SU-DHL-6 (cell line): ENCODE measurements around the gene TIMP3.

Source experiments
- H2AFZ ChIP-seq: fragments of 200-600 bp; sonication (generic); 2 replicates; pipeline ENCODE4 v1.6.1; 2014; ENCODE audit warnings: low read depth, mild to moderate bottlenecking, moderate library complexity, mixed read lengths, antibody characterized with exemption, low read length; ENCODE audit not compliant: severe bottlenecking
- H3F3A ChIP-seq: fragments of 200-600 bp; shearing (Covaris generic); 2 replicates; pipeline ENCODE4 v1.6.0; 2016; ENCODE audit warnings: antibody characterized with exemption, mild to moderate bottlenecking; ENCODE audit not compliant: insufficient read depth
- H3K27ac ChIP-seq: fragments of 200-600 bp; sonication (generic); 2 replicates; pipeline ENCODE4 v1.5.1; 2016; ENCODE audit warnings: low read depth, mild to moderate bottlenecking, low read length, moderate library complexity, mixed read lengths
- H3K27me3 ChIP-seq: fragments of 200-600 bp; sonication (generic), shearing (Covaris generic); 2 replicates; pipeline ENCODE4 v1.6.0; 2014; ENCODE audit warnings: mild to moderate bottlenecking, low read length
- H3K36me3 ChIP-seq: fragments of 200-600 bp; sonication (generic); 2 replicates; pipeline ENCODE4 v1.6.1; 2014; ENCODE audit warnings: mild to moderate bottlenecking, low read length, mixed read lengths
- H3K4me2 ChIP-seq: fragments of 300-600, 200-600 bp; shearing (Covaris generic), sonication (generic); 2 replicates; pipeline ENCODE4 v1.6.0; 2014; ENCODE audit warnings: low read length, low read depth, mild to moderate bottlenecking; ENCODE audit not compliant: poor library complexity, severe bottlenecking
- H3K4me3 ChIP-seq: fragments of 200-600 bp; sonication (generic); 2 replicates; pipeline ENCODE4 v1.5.1; 2014; ENCODE audit warnings: antibody characterized with exemption, low read length, mild to moderate bottlenecking, mixed read lengths; ENCODE audit not compliant: insufficient read depth, poor library complexity, severe bottlenecking
- H3K79me2 ChIP-seq: fragments of 200-600 bp; sonication (generic); 2 replicates; pipeline ENCODE4 v1.6.1; 2014; ENCODE audit warnings: mild to moderate bottlenecking, low read length, moderate library complexity; ENCODE audit not compliant: insufficient read depth
- H3K9ac ChIP-seq: fragments of 200-600 bp; sonication (generic); 2 replicates; pipeline ENCODE4 v1.7.0; 2014; ENCODE audit warnings: mild to moderate bottlenecking, low read length
- H3K9me2 ChIP-seq: fragments of 200-600 bp; sonication (generic); replicated peaks from 2 replicates; pipeline ENCODE4 v1.6.1; 2014; ENCODE audit warnings: low read length; ENCODE audit not compliant: insufficient read depth
- H3K9me3 ChIP-seq: fragments of 200-600 bp; sonication (generic); 2 replicates; pipeline ENCODE4 v1.6.1; 2014; ENCODE audit warnings: low read length, mixed read lengths; ENCODE audit not compliant: insufficient read depth
- H4K20me1 ChIP-seq: fragments of 200-600 bp; sonication (generic); 2 replicates; pipeline ENCODE4 v1.6.1; 2014; ENCODE audit warnings: low read depth, mild to moderate bottlenecking, antibody characterized with exemption, low read length, moderate library complexity, mixed read lengths
- EZH2phosphoT487 ChIP-seq: fragments of 200-600 bp; sonication (generic), shearing (Covaris generic); conservative IDR thresholded peaks from 2 replicates; pipeline ENCODE4 v1.6.1; 2018; ENCODE audit warnings: mild to moderate bottlenecking, antibody characterized with exemption, low read length, moderate library complexity, mixed read lengths
- TF ChIP-seq, protein P1 (sequence below): fragments of 200-600 bp; sonication (generic); IDR thresholded peaks from one replicate; pipeline ENCODE4 v1.5.1; 2017; ENCODE audit warnings: antibody characterized with exemption, mild to moderate bottlenecking, low read length, moderate library complexity; ENCODE audit not compliant: insufficient read depth, poor library complexity, severe bottlenecking

TIMP3 gene

DNA sequence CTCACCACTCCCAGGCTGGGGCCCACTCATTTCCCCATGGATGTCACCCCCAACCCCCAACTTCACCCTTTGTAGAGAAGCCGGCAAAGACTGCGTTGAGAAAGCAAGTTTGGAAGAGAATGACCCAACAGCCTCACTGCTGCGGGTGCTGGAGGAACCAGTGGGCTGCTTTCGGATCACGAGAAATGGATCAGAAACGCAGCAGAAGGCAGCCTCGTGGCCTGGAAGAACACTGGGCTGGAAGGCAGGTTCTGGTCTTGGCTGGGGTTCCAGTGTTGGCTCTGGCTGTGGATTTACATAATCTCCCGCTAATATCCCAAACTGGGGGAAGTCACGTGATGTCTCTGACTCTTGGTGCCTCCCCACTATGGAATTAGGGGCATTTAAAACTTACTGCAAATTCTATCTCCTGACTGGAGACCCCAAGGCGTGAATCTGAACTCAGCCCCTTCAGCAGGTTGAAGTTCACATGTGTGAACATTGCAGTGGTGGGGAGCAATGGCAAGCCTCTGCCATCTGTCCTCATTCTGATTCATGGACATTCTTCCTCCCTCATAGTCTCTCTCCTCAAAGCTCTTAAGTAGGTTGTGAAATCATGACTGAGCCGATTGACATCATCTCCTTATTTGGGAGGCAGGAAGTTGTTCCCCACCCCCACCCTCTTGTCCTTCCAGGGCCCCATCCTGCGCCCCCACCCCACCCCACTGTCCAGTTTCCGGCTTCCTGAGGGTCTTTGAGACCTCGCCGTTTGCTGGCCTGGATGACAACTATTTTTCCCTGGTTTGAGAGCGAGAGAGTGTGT, 37.0 kb upstream of the TIMP3 start:
- H3K27ac ChIP-seq: no peak overlapping the region
- no peaks in the 10 kb centered on the region for H3K36me3 ChIP-seq
- H3K27me3 ChIP-seq: no peaks in the 10 kb centered on the region
- no peaks in the 10 kb centered on the region for H4K20me1 ChIP-seq
- no peak overlapping the region for H2AFZ ChIP-seq
- TF ChIP-seq, protein P1, sequence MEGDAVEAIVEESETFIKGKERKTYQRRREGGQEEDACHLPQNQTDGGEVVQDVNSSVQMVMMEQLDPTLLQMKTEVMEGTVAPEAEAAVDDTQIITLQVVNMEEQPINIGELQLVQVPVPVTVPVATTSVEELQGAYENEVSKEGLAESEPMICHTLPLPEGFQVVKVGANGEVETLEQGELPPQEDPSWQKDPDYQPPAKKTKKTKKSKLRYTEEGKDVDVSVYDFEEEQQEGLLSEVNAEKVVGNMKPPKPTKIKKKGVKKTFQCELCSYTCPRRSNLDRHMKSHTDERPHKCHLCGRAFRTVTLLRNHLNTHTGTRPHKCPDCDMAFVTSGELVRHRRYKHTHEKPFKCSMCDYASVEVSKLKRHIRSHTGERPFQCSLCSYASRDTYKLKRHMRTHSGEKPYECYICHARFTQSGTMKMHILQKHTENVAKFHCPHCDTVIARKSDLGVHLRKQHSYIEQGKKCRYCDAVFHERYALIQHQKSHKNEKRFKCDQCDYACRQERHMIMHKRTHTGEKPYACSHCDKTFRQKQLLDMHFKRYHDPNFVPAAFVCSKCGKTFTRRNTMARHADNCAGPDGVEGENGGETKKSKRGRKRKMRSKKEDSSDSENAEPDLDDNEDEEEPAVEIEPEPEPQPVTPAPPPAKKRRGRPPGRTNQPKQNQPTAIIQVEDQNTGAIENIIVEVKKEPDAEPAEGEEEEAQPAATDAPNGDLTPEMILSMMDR: no peak
- TF ChIP-seq EZH2phosphoT487: no peak
- H3K4me2 ChIP-seq: no peak overlapping the region
- H3K79me2 ChIP-seq: no peaks in the 10 kb centered on the region
- no peaks in the 10 kb centered on the region for H3F3A ChIP-seq
- no peaks in the 10 kb centered on the region for H3K9me3 ChIP-seq
- no peak overlapping the region for H3K9ac ChIP-seq
- no peak overlapping the region for H3K4me3 ChIP-seq
- no peaks in the 10 kb centered on the region for H3K9me2 ChIP-seq

DNA sequence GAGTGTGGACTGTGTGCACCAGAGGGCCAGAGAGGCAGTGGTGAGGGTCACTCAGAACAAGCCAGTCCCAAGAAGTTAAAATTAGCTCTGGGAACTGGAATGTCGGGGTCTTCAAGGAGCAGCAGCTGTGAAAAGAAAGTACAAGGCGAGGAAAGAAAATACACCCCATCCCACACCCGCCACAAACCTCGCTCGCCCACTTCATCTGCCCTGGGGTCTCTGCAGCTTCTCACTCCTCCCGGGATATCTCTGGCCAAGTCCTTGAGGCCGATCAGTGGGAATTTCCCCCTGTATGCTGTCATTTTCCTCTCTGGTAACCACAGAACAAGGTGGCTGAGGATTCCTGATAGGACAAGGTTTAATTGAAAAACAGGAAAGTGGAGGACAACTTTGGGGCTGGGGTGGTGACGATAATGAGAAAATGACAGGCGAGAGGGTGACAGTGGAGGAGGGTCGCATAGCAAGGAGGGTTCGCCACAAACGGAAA, 36.3 kb upstream of the TIMP3 start:
- TF ChIP-seq EZH2phosphoT487: no peak
- TF ChIP-seq, protein P1: no peak
- no peak overlapping the region for H3K27ac ChIP-seq

DNA sequence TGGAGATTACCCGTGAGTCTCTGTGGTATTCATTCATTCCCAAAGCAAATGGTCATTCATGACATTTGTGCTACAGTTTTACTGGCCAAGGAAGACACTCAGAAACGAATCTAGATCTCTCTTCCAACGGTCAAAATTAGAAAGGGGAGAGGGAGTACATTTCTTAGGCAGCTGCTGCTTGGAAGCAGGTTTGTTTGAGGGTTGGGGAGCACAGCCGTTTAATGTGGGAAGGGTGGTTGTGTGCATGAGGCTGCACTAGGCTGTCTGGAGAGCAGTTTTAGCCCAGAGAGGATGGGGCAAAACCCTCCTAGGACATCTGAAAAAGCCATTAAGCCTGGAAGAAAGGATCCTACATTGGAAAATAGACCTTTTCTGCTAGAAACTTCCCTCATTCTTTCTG, 29.7 kb upstream of the TIMP3 start:
- no peaks in the 10 kb centered on the region for H3K36me3 ChIP-seq
- H3K9me2 ChIP-seq: no peaks in the 10 kb centered on the region
- TF ChIP-seq, protein P1: no peak
- no peak for TF ChIP-seq EZH2phosphoT487
- H3K27me3 ChIP-seq: no peaks in the 10 kb centered on the region
- H4K20me1 ChIP-seq: no peaks in the 10 kb centered on the region
- H2AFZ ChIP-seq: no peak overlapping the region
- no peak overlapping the region for H3K4me2 ChIP-seq
- no peaks in the 10 kb centered on the region for H3K79me2 ChIP-seq
- H3K9ac ChIP-seq: no peak overlapping the region
- H3K4me3 ChIP-seq: no peak overlapping the region
- H3F3A ChIP-seq: no peaks in the 10 kb centered on the region
- no peaks in the 10 kb centered on the region for H3K9me3 ChIP-seq
- no peak overlapping the region for H3K27ac ChIP-seq

More for the DNA sequence above, 36.3 kb upstream of the TIMP3 start:
- Histone ChIP-seq H3K27me3 (no peaks in the 10 kb centered on the region), H3F3A (no peaks in the 10 kb centered on the region), H3K9ac (no peak overlapping the region), H3K9me3 (no peaks in the 10 kb centered on the region), H4K20me1 (no peaks in the 10 kb centered on the region), H3K79me2 (no peaks in the 10 kb centered on the region), H2AFZ (no peak overlapping the region), H3K4me2 (no peak overlapping the region), H3K36me3 (no peaks in the 10 kb centered on the region), H3K4me3 (no peak overlapping the region), H3K9me2 (no peaks in the 10 kb centered on the region)
